ENCODE results near the gene VSIG10L. TPM values are rescaled to one million over a fixed set of nuclear protein-coding genes. Genes with fewer than 3 reads are reported as not detected.
A peak's percentile ranks its signal among the peaks of the same experiment; 100 is the strongest.

The VSIG10L gene
- total RNA-seq, 1 donor from 2014 or later: 4.9 TPM

GRCh38 chr19:51337141-51337860 lies 4.6 kb downstream of the VSIG10L start:
- Mint-ChIP-seq H3K27ac (ENCODE audit: unreplicated experiment) (no peak overlapping the region), H3K4me1 (ENCODE audit: low read depth) (peaks cover 18% of the 10 kb centered on the region), H3K4me3 (ENCODE audit: unreplicated experiment) (no peak overlapping the region), H3K27me3 (ENCODE audit: low read depth) (no peaks in the 10 kb centered on the region), H3K36me3 (ENCODE audit: low read depth) (peaks cover 3% of the 10 kb centered on the region), H3K9me3 (ENCODE audit: low read depth) (no peaks in the 10 kb centered on the region)
- TF ChIP-seq CTCF (IDR thresholded peaks at IDR 0.05): no peak
- DNase-seq (ENCODE audit: low spot score): peak; percentile 88

GRCh38 chr19:51333836-51334460 lies 8.0 kb downstream of the VSIG10L start:
- Mint-ChIP-seq H3K4me3 (ENCODE audit: unreplicated experiment) (no peak overlapping the region), H3K27me3 (ENCODE audit: low read depth) (no peaks in the 10 kb centered on the region), H3K4me1 (ENCODE audit: low read depth) (peaks cover 5% of the 10 kb centered on the region), H3K36me3 (ENCODE audit: low read depth) (peaks cover 15% of the 10 kb centered on the region), H3K27ac (ENCODE audit: unreplicated experiment) (no peak overlapping the region), H3K9me3 (ENCODE audit: low read depth) (peaks cover 3% of the 10 kb centered on the region)
- no peak for TF ChIP-seq CTCF (IDR thresholded peaks at IDR 0.05)
- DNase-seq (ENCODE audit: low spot score): peak; percentile 68

GRCh38 chr19:51331716-51332115 lies 10.2 kb downstream of the VSIG10L start:
- DNase-seq (ENCODE audit: low spot score): no peak
- Mint-ChIP-seq H3K9me3 (ENCODE audit: low read depth) (peaks cover 3% of the 10 kb centered on the region), H3K4me1 (ENCODE audit: low read depth) (peaks cover 2% of the 10 kb centered on the region), H3K4me3 (ENCODE audit: unreplicated experiment) (no peak overlapping the region), H3K27me3 (ENCODE audit: low read depth) (peaks cover 2% of the 10 kb centered on the region), H3K27ac (ENCODE audit: unreplicated experiment) (no peak overlapping the region), H3K36me3 (ENCODE audit: low read depth) (peaks cover 15% of the 10 kb centered on the region)
- TF ChIP-seq CTCF (IDR thresholded peaks at IDR 0.05): no peak

GRCh38 chr19:51331193-51331592 lies 10.7 kb downstream of the VSIG10L start:
- H3K9me3 Mint-ChIP-seq (ENCODE audit: low read depth): peaks cover 3% of the 10 kb centered on the region
- H3K4me1 Mint-ChIP-seq (ENCODE audit: low read depth): peaks cover 2% of the 10 kb centered on the region
- no peak for DNase-seq (ENCODE audit: low spot score)
- peaks cover 2% of the 10 kb centered on the region for H3K27me3 Mint-ChIP-seq (ENCODE audit: low read depth)
- TF ChIP-seq CTCF (IDR thresholded peaks at IDR 0.05): no peak
- H3K4me3 Mint-ChIP-seq (ENCODE audit: unreplicated experiment): no peak overlapping the region
- H3K27ac Mint-ChIP-seq (ENCODE audit: unreplicated experiment): no peak overlapping the region
- peaks cover 15% of the 10 kb centered on the region for H3K36me3 Mint-ChIP-seq (ENCODE audit: low read depth)

GRCh38 chr19:51330366-51330765 lies 11.6 kb downstream of the VSIG10L start:
- Mint-ChIP-seq H3K27ac (ENCODE audit: unreplicated experiment) (no peak overlapping the region), H3K9me3 (ENCODE audit: low read depth) (peaks cover 3% of the 10 kb centered on the region), H3K27me3 (ENCODE audit: low read depth) (peaks cover 2% of the 10 kb centered on the region), H3K4me1 (ENCODE audit: low read depth) (peaks cover 2% of the 10 kb centered on the region), H3K4me3 (ENCODE audit: unreplicated experiment) (no peak overlapping the region), H3K36me3 (ENCODE audit: low read depth) (peaks cover 15% of the 10 kb centered on the region)
- DNase-seq (ENCODE audit: low spot score): peak; percentile 21
- TF ChIP-seq CTCF (IDR thresholded peaks at IDR 0.05): no peak

All from chondrocyte (in vitro differentiated cells).